Activated CD4-positive, alpha-beta memory T cell treated with anti-CD3 and anti-CD28 coated beads for 36 hours (primary cell): ENCODE data around the gene PRG3. TPM values are rescaled to one million over a fixed set of nuclear protein-coding genes. Genes with fewer than 3 reads are reported as not detected.

Experiments
- CTCF ChIA-PET: fragments of 350-600 bp; sonication (Branson Sonifier 250); formaldehyde crosslinking; loops from one replicate; lab custom pipeline; 2021; ENCODE audit warnings: antibody characterized with exemption, inconsistent platforms; lab: Charles Lee
- POLR2A ChIA-PET: fragments of 350-600 bp; sonication (Branson Sonifier 250); formaldehyde crosslinking; loops from one replicate; lab custom pipeline; 2021; ENCODE audit warnings: antibody characterized with exemption; lab: Charles Lee
- DNase-seq: peaks from one replicate; pipeline ENCODE4 v3.0.0-alpha.2; 2020
- H3K27ac Mint-ChIP-seq: one replicate; pipeline ENCODE4 v1.8.0; 2021; ENCODE audit warnings: mixed read lengths
- H3K27me3 Mint-ChIP-seq: one replicate; pipeline ENCODE4 v1.8.0; 2021; ENCODE audit warnings: mixed read lengths
- H3K36me3 Mint-ChIP-seq: one replicate; pipeline ENCODE4 v1.8.0; 2021; ENCODE audit warnings: mixed read lengths
- H3K4me1 Mint-ChIP-seq: one replicate; pipeline ENCODE4 v1.8.0; 2021; ENCODE audit warnings: low read depth, mixed read lengths
- H3K4me3 Mint-ChIP-seq: one replicate; pipeline ENCODE4 v1.8.0; 2021; ENCODE audit warnings: mild to moderate bottlenecking, mixed read lengths
- H3K9me3 Mint-ChIP-seq: one replicate; pipeline ENCODE4 v1.8.0; 2021; ENCODE audit warnings: mixed read lengths
- intact Hi-C: fragments of 100-400 bp; cut with micrococcal nuclease; formaldehyde crosslinking; loops from one replicate; pipeline ENCODE4 v1.15.1; 2023
- total RNA-seq, 2 experiments: library from RNA; stranded (reverse); gene quantifications; one replicate each; pipeline ENCODE4 v1.2.3, GENCODE V29; 2021

Gene PRG3
- total RNA-seq, 2 experiments from 2014 or later, result not detected

GRCh38 chr11:57399221-57399620, 18.3 kb upstream of the PRG3 start:
- no peaks in the 10 kb centered on the region for H3K9me3 Mint-ChIP-seq
- no peaks in the 10 kb centered on the region for H3K27me3 Mint-ChIP-seq
- CTCF ChIA-PET, result interaction anchor here (1.0 kb wide), 1 partner anchor 10 kb away, joined by 3 read pairs; no protein-coding TSS in a partner anchor
- no peak for DNase-seq
- peaks cover 7% of the 10 kb centered on the region for H3K36me3 Mint-ChIP-seq
- intact Hi-C loops, result loop anchor here (5.0 kb wide), 1 partner anchor 37 kb away; no protein-coding TSS in a partner anchor
- POLR2A ChIA-PET, result no interaction called here
- peaks cover 3% of the 10 kb centered on the region for H3K4me1 Mint-ChIP-seq
- no peak overlapping the region for H3K4me3 Mint-ChIP-seq
- no peak overlapping the region for H3K27ac Mint-ChIP-seq

- CTCF ChIA-PET, result interaction anchor here (0.7 to 2.4 kb wide), 3 partner anchors 52 to 1760 kb away, joined by 3 to 7 read pairs (median 7); no protein-coding TSS in a partner anchor
- POLR2A ChIA-PET, result interaction anchor here (1.5 kb wide), 1 partner anchor 117 kb away, joined by 3 read pairs; no protein-coding TSS in a partner anchor
- no peak for DNase-seq
- Mint-ChIP-seq H3K27ac (no peak overlapping the region), H3K4me1 (no peaks in the 10 kb centered on the region), H3K4me3 (no peak overlapping the region), H3K27me3 (no peaks in the 10 kb centered on the region), H3K9me3 (no peaks in the 10 kb centered on the region), H3K36me3 (no peaks in the 10 kb centered on the region)
- intact Hi-C loops, result loop anchor here (5.0 kb wide), 1 partner anchor 35 kb away; no protein-coding TSS in a partner anchor
These were observed 16.5 kb upstream of the PRG3 start for GRCh38 chr11:57397394-57397990.

DNA sequence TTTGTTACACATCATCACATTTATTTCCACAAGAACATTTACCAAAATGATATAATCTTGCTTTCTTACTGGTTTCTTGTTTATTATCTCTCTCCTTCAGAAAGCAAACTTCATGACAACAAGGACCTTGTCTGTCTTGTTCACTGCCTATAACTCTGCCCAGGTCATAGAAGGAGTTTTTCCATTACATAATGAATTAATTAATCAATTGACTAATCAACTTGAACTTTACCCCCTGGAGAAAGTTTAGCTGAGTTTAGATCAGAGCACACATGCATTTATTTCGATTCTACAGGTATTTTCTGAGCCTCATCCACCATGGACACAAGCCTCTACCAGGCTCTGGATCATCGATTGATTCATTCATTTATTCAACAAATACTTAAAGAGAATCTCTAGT, 15.8 kb upstream of the PRG3 start:
- H3K27ac Mint-ChIP-seq, result no peak overlapping the region
- DNase-seq, result no peak
- no peaks in the 10 kb centered on the region for H3K27me3 Mint-ChIP-seq
- ChIA-PET CTCF (interaction anchor here (2.0 to 2.4 kb wide), 2 partner anchors 51 to 97 kb away, joined by 7 read pairs; no protein-coding TSS in a partner anchor), POLR2A (interaction anchor here (1.5 kb wide), 1 partner anchor 118 kb away, joined by 3 read pairs; no protein-coding TSS in a partner anchor)
- no peaks in the 10 kb centered on the region for H3K9me3 Mint-ChIP-seq
- no peak overlapping the region for H3K4me3 Mint-ChIP-seq
- intact Hi-C loops, result loop anchor here (5.0 kb wide), 1 partner anchor 34 kb away; no protein-coding TSS in a partner anchor
- no peaks in the 10 kb centered on the region for H3K4me1 Mint-ChIP-seq
- no peaks in the 10 kb centered on the region for H3K36me3 Mint-ChIP-seq

GRCh38 chr11:57395905-57396623, 15.1 kb upstream of the PRG3 start:
- Mint-ChIP-seq H3K4me1 (no peaks in the 10 kb centered on the region), H3K27me3 (no peaks in the 10 kb centered on the region), H3K4me3 (no peak overlapping the region), H3K9me3 (no peaks in the 10 kb centered on the region), H3K27ac (no peak overlapping the region), H3K36me3 (no peaks in the 10 kb centered on the region)
- DNase-seq, result no peak
- POLR2A ChIA-PET, result no interaction called here
- CTCF ChIA-PET, result interaction anchor here (0.6 to 2.4 kb wide), 4 partner anchors 50 to 97 kb away, joined by 3 to 7 read pairs (median 6); no protein-coding TSS in a partner anchor
- intact Hi-C loops, result loop anchor here (5.0 kb wide), 1 partner anchor 34 kb away; no protein-coding TSS in a partner anchor

GRCh38 chr11:57394203-57394965, 13.4 kb upstream of the PRG3 start:
- Mint-ChIP-seq H3K4me1 (no peaks in the 10 kb centered on the region), H3K4me3 (no peak overlapping the region), H3K36me3 (no peaks in the 10 kb centered on the region), H3K27me3 (no peaks in the 10 kb centered on the region), H3K27ac (no peak overlapping the region), H3K9me3 (no peaks in the 10 kb centered on the region)
- intact Hi-C loops, result no loop called here
- no peak for DNase-seq
- POLR2A ChIA-PET, result interaction anchor here (2.9 kb wide), 1 partner anchor 12 kb away, joined by 7 read pairs; no protein-coding TSS in a partner anchor
- CTCF ChIA-PET, result interaction anchor here (1.2 to 1.9 kb wide), 2 partner anchors 64 to 66 kb away, joined by 3 to 5 read pairs; partner anchors contain the start of gene RTN4RL2

- CTCF ChIA-PET, result interaction anchor here (1.6 kb wide), 1 partner anchor 65 kb away, joined by 9 read pairs; no protein-coding TSS in a partner anchor
- no peak for DNase-seq
- Mint-ChIP-seq H3K9me3 (no peaks in the 10 kb centered on the region), H3K4me3 (no peak overlapping the region), H3K4me1 (no peaks in the 10 kb centered on the region), H3K36me3 (no peaks in the 10 kb centered on the region), H3K27ac (no peak overlapping the region), H3K27me3 (no peaks in the 10 kb centered on the region)
- POLR2A ChIA-PET, result interaction anchor here (2.9 kb wide), 1 partner anchor 14 kb away, joined by 7 read pairs; no protein-coding TSS in a partner anchor
- intact Hi-C loops, result no loop called here
These were observed 11.8 kb upstream of the PRG3 start for GRCh38 chr11:57392763-57393105.

DNA sequence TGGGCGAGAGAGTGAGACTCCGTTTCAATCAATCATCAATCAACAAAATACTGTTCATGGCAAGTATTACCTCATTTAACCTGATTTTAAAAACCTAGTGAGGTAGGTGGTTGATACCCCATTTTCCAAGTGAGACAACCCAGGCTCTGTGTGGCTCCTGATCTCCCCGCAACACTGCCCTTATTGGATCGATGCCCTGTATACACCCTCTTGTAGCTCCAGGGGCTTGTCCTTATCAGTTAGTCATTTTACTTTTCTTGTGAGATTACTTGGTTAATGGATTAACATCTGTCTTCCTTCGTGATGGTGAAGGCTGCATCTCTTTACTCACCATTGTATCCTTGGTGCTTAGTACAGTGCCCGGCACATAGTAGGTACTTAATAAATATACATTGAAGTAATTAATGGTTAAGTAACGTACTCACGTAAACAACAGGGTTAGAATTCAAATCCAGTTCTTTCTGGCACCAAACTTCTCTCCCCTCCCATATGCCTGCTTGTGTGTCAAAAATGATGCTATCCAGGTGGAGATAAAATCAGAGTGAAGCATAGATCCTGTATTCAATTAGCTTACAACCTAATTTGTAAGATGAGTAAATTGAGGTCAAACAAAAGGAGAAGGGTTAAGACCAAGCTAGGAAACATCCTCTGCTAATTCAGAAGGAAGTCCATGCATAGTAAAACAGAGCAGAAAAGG, 11.3 kb upstream of the PRG3 start:
- DNase-seq, result no peak
- Mint-ChIP-seq H3K4me1 (no peaks in the 10 kb centered on the region), H3K27me3 (no peaks in the 10 kb centered on the region), H3K9me3 (no peaks in the 10 kb centered on the region), H3K27ac (no peak overlapping the region), H3K36me3 (no peaks in the 10 kb centered on the region), H3K4me3 (no peak overlapping the region)
- ChIA-PET CTCF (interaction anchor here (0.7 to 1.6 kb wide), 2 partner anchors 66 to 249 kb away, joined by 3 to 9 read pairs; no protein-coding TSS in a partner anchor), POLR2A (interaction anchor here (2.9 kb wide), 1 partner anchor 14 kb away, joined by 7 read pairs; no protein-coding TSS in a partner anchor)
- intact Hi-C loops, result no loop called here

GRCh38 chr11:57391539-57391938, 10.6 kb upstream of the PRG3 start:
- intact Hi-C loops, result no loop called here
- H3K27ac Mint-ChIP-seq, result no peak overlapping the region
- CTCF ChIA-PET, result interaction anchor here (0.7 to 1.3 kb wide), 2 partner anchors 43 to 250 kb away, joined by 3 read pairs; no protein-coding TSS in a partner anchor
- no peaks in the 10 kb centered on the region for H3K27me3 Mint-ChIP-seq
- no peak overlapping the region for H3K4me3 Mint-ChIP-seq
- POLR2A ChIA-PET, result no interaction called here
- no peaks in the 10 kb centered on the region for H3K4me1 Mint-ChIP-seq
- no peaks in the 10 kb centered on the region for H3K9me3 Mint-ChIP-seq
- no peaks in the 10 kb centered on the region for H3K36me3 Mint-ChIP-seq
- no peak for DNase-seq

- no peak overlapping the region for H3K27ac Mint-ChIP-seq
- H3K27me3 Mint-ChIP-seq, result no peaks in the 10 kb centered on the region
These were observed 10.2 kb upstream of the PRG3 start for GRCh38 chr11:57391111-57391510.

GRCh38 chr11:57390535-57390934, 9.6 kb upstream of the PRG3 start, which contains the start of gene PRG2:
Gene PRG2, minus strand, starts transcription at chr11:57390650. Its CDS starts 706 bp downstream, at chr11:57389944.
- no peak within 1 kb of the TSS for H3K4me3 Mint-ChIP-seq
- intact Hi-C loops, result no loop called here
- H3K4me1 Mint-ChIP-seq, result no peaks in the 10 kb centered on the region
- H3K27me3 Mint-ChIP-seq, result no peaks in the 10 kb centered on the region
- H3K9me3 Mint-ChIP-seq, result no peaks in the 10 kb centered on the region
- H3K36me3 Mint-ChIP-seq, result no peaks in the 10 kb centered on the region
- ChIA-PET CTCF (interaction anchor here (1.3 kb wide), 1 partner anchor 42 kb away, joined by 3 read pairs; no protein-coding TSS in a partner anchor), POLR2A (no interaction called here)
- DNase-seq, result no peak
- no peak within 1 kb of the TSS for H3K27ac Mint-ChIP-seq

More at GRCh38 chr11:57391111-57391510, 10.2 kb upstream of the PRG3 start:
- POLR2A ChIA-PET, result no interaction called here
- H3K4me3 Mint-ChIP-seq, result no peak overlapping the region
- CTCF ChIA-PET, result interaction anchor here (1.3 kb wide), 1 partner anchor 42 kb away, joined by 3 read pairs; no protein-coding TSS in a partner anchor
- no peak for DNase-seq
- intact Hi-C loops, result no loop called here
- no peaks in the 10 kb centered on the region for H3K36me3 Mint-ChIP-seq
- H3K4me1 Mint-ChIP-seq, result no peaks in the 10 kb centered on the region
- no peaks in the 10 kb centered on the region for H3K9me3 Mint-ChIP-seq
